DMS79 treated with DMSO at 0.1 percent for 48 hours (cell line): ENCODE measurements around the gene S100A6.

Experiments
- DNase-seq: peaks from one replicate; lab custom pipeline; 2025; lab: John Stamatoyannopoulos, UW

The S100A6 gene

DNA sequence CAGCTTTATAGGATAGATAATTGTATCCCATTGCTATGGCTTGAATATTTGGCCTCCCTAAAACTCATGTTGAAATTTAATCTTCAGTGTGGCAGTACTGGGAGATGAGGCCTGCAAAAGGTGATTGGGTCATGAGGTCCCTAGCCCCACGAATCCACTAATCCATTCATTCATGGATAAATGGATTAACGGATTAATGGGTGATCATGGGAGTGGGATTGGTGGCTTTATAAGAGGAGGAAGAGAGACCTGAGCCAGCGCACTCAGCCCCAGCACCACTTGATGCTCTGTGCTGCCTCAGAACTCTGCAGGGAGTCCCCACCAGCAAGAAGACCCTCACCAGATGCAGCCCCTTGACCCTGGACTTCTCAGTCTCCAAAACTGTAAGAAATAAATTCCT, 32.0 kb downstream of the S100A6 start:
- no peak for DNase-seq

- DNase-seq: no peak
Observed at GRCh38 chr1:153498746-153499145, 37.0 kb downstream of the S100A6 start.

DNA sequence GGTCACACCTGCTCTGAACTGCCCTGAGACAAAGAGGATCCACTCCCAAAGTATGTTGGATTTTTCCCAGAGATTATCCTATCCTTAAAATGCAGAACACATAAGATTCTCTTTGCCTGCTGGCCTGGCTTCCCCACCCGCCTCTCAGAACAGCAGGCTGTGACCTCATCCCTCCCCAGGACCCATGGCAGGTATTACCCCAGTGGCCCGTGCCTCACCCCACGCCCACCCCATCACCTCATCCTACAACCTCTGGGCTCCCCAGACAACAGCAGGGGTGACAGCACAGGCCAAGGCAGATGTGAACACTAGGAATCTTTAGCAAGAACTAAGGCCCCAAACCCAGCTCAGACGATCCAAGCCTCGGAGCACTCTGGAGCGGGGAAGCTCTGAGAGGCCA, 40.3 kb downstream of the S100A6 start:
- no peak for DNase-seq

DNA sequence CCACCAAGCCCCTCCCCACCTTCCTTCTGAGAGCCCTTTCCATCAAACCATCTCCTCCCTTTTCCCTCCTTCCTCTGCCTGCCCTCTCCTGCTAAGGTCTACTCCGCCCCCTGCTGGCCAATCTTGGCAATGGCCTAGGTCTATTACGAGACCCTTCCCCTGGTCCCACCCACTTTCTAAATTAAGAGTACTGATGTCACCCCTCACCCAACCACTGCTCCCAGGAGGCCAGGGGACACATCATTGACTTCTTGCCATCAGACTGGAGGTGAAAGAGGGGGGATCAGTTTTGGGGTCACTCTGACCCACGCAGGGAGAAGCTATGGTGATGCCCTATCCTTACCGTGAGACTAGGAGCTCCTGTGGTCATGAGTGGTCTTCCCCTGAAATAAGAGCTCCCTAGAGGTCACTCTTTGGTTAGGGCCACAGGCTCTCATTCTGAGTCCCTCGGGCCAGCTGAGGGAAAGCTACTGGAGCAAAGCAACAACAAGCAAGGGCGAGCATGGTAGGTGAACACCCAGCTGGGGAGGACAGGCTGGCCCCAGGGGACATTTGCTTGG, 40.7 kb downstream of the S100A6 start:
- DNase-seq: peak; percentile 56

DNA sequence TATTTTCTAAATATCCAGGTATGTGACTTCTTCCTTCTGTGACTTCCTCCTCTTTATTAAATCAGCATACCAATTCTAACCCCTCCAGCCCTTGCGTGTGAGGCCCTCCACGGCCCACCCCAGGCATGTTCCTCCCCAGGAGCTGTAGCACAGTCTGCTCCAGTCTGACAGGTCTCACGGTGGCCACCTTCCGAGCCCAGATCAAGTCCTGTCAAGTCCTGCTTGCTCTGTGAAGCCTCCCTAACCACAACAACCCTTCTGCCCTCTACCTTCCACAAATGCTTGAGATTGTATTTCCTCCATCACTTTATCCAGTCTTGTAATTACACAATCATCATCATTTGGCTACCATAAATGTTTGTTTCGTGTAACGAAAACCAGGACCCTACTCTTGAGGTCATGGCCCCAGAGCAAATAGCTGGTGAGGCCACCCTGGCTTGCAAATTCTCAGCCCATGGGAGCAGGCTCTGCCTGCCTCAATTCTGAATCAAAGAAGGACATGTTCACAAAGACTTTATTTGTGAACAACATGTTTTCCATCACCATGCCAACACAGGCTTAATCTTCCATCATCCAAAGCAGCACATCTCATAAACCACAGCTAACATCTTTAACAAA, 42.3 kb downstream of the S100A6 start:
- DNase-seq: no peak

DNA sequence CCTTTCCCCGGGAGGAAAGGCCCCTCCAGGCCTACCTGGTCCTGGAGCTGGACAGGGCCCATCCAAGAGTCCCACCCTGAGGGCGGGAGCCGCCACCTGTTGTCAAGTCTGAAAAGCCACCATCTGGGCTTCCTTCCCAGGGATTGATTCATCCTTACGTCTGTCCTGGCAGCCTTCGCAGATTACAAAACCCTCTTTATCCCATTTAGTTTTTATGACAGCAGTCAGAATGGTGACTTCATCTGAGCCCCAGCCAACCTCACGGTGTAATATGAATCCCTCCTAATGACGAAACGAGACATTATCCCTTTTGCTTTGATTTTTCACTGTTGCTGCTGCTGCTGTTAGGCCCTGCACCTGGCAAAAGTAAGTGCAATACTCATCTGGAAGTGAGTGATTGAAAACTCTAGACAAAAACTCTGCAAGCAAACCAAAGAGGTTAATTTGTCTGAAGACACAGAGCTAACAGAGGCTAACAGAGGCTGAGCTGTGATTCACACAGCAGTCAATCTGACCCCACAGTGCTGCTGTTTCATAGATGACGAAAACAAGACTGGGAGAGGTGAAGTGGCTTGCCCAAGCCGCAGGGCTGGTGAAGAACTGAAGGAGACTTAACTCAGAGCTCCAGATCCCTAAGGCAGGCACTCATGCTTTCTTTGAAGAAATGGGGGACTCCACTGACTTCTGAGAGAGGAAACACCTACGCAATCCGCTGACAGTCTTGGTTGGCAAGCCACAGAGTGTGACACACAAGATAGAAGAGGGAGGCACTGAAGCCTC, 45.3 kb downstream of the S100A6 start:
- DNase-seq: peak; percentile 52

GRCh38 chr1:153488731-153489130, 47.1 kb downstream of the S100A6 start:
- no peak for DNase-seq

DNA sequence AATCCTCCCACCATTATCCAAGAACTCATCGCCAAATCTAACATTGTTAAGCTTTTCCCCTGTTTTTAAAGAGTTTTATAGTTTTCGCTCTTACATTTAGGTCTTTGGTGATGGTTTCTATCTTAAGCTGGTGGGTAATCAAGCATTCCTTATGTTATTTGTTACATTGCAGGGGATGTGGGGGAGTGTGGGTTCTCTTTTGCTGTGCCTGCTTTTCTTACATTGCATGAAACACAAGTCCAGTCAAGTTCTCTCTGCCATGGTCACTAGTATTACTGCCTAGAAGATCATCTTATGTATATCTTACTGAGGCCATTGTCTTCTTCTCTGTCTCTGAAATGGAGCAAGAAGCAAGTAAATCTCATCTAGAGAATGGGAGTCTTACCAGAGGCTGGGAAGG, 48.1 kb downstream of the S100A6 start:
- no peak for DNase-seq

GRCh38 chr1:153485863-153486262, 49.9 kb downstream of the S100A6 start:
- DNase-seq: peak; percentile 48
